Fibroblast of the aortic adventitia (primary cell): Measurements from ENCODE around the gene SDE2. TPM values are rescaled to one million over a fixed set of nuclear protein-coding genes. Genes with fewer than 3 reads are reported as not detected.
"Not testable (repeated sequence)": the region's sequence is repeated elsewhere in the genome, so short reads cannot be mapped to it uniquely, and the experiment has no call there.

Experiments
- DNase-seq: peaks from one replicate; pipeline ENCODE4 v3.0.0-alpha.2; 2010; ENCODE audit warnings: low read depth
- H3K4me3 ChIP-seq: 2 replicates; pipeline ENCODE4 v1.5.1; 2011; ENCODE audit warnings: low read depth, mild to moderate bottlenecking, control low read depth, low read length, moderate library complexity
- total RNA-seq: library from RNA; depleted of rRNA; stranded (reverse); fragments of >200 nt; gene quantifications from 2 replicates; pipeline ENCODE4 v1.2.3, GENCODE V29; 2012; ENCODE audit warnings: low replicate concordance
- TF ChIP-seq, protein P1 (sequence below): IDR thresholded peaks from 2 replicates; pipeline ENCODE4 v1.5.1; 2011; ENCODE audit warnings: mild to moderate bottlenecking, low read length, control low read depth, inconsistent platforms; ENCODE audit not compliant: insufficient read depth

Gene SDE2
- total RNA-seq, 1 donor: 21.6 TPM

DNA sequence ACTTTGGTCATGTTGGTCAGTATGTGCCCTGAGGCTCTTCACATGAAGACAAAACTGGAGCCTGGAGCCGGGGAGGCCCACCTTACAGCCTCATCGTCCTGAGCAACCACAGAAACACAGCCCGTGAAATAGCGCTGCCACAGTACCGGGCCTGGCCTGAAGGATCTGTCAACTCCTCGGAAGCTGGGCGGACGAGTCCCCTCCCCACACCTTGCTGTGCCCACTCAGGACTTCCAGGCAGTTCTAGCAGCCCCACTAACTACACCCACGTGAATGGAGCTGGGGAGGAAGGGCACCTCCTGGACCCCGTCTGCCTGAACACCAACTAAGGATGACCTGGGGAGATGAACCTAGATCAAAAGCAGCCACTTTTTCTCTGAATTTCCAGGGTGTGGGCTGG lies 24.7 kb downstream of the SDE2 start:
- no peak for DNase-seq
- TF ChIP-seq, protein P1, sequence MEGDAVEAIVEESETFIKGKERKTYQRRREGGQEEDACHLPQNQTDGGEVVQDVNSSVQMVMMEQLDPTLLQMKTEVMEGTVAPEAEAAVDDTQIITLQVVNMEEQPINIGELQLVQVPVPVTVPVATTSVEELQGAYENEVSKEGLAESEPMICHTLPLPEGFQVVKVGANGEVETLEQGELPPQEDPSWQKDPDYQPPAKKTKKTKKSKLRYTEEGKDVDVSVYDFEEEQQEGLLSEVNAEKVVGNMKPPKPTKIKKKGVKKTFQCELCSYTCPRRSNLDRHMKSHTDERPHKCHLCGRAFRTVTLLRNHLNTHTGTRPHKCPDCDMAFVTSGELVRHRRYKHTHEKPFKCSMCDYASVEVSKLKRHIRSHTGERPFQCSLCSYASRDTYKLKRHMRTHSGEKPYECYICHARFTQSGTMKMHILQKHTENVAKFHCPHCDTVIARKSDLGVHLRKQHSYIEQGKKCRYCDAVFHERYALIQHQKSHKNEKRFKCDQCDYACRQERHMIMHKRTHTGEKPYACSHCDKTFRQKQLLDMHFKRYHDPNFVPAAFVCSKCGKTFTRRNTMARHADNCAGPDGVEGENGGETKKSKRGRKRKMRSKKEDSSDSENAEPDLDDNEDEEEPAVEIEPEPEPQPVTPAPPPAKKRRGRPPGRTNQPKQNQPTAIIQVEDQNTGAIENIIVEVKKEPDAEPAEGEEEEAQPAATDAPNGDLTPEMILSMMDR: no peak

DNA sequence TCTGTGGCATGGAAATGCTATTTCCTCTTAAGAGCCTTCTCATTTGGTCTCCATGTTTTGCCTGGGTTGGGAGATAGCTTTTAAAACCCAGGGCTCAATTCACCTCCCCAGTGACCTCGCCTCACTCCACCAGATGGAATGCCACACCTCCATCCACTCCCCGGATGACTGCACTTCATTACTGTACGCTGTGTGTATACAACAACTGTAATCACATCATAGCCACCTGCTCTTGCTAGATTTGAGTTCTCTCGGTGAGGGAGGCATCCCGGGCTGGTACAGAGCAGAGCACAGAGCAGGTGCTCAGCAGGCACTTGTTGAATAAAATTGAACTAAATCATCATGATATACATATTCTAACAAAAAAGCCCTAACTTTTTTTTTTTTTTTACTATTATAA lies 26.0 kb downstream of the SDE2 start:
- no peak overlapping the region for H3K4me3 ChIP-seq
- TF ChIP-seq, protein P1: no peak
- no peak for DNase-seq

More for the DNA sequence above, 24.7 kb downstream of the SDE2 start:
- H3K4me3 ChIP-seq: no peak overlapping the region

DNA sequence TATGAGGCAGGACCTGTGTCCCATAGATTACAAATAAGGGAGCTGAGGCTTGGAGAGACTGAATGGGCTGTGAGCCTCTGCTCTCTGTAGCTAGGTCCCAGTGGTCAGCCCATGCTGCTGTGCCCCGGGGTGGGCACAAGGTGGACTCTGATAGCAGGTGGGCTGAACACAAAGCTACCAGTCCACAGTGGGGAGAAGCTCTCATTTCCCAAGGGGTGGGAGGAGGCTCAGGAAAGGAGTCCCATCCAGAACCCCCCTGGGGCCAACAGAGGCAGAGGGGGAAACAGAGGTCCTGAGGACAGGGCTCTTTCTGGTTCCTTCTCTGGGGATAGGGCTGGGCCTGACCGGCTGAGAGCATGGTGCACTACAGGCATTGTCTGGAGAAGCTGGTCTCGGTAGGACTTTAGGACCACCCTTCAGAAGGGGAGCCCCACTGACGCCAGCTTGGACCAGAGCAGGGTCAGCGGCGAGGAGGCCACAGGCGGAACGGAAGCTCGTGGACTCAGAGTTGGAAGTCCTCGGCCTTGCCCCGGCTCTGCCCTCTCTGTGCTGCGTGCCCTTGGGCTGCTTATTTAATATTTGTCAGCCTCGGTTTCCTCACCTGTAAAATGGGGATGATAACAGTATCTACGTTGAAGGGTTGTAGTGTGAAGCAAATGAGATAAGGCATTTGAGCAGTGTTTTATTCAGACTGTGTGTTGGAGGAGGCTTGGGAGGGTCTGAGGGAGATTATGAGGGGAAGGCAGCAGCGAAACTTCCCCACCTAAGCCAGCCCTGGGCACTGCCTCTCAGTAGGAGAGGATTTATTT lies 26.6 kb downstream of the SDE2 start:
- no peak overlapping the region for H3K4me3 ChIP-seq
- TF ChIP-seq, protein P1: no peak
- DNase-seq: no peak

DNA sequence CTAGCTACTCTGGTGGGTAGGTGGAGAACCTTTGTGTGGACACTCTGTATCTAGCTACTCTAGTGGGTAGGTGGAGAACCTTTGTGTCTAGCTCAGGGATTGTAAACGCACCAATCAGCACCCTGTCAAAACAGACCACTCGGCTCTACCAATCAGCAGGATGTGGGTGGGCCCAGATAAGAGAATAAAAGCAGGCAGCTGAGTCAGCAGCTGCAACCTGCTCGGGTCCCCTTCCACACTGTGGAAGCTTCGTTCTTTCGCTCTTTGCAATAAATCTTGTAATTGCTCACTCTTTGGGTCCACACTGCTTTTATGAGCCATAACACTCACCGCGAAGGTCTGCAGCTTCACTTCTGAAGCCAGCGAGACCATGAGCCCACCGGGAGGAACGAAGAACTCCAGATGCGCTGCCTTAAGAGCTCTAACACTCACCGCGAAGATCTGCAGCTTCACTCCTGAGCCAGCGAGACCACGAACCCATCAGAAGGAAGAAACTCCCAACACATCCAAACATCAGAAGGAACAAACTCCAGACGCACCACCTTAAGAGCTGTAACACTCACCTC lies 28.5 kb downstream of the SDE2 start:
- DNase-seq, H3K4me3 ChIP-seq: not testable (repeated sequence)

DNA sequence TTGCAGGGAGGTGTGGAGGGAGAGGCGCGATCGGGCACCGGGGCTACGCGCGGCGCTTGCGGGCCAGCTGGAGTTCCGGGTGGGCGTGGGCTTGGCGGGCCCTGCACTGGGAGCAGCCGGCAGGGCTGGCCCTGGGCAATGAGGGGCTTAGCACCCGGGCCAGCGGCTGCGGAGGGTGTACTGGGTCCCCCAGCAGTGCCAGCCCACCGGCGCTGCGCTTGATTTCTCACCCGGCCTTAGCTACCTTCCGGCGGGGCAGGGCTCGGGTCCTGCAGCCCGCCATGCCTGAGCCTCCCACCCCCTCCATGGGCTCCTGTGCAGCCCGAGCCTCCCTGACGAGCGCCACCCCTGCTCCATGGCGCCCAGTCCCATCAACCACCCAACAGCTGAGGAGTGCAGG lies 29.4 kb downstream of the SDE2 start:
- H3K4me3 ChIP-seq, DNase-seq: not testable (repeated sequence)

DNA sequence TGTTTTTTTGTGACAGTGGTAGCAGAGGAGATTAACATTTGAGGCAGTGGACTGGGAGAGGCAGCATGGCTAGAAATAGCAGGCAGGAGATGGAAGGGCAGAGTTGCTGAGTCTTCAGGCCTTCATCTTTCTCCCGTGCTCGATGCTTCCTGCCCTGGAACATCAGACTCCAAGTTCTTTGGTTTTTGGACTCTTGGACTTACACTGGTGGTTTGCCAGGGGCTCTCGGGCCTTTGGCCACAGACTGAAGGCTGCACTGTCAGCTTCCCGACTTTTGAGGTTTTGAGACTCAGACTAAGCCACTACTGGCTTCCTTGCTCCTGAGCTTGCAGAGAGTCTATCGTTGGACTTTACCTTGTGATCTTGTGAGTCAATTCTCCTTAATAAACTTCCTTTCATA lies 33.9 kb downstream of the SDE2 start:
- DNase-seq: no peak
- TF ChIP-seq, protein P1: no peak
- H3K4me3 ChIP-seq: no peak overlapping the region

DNA sequence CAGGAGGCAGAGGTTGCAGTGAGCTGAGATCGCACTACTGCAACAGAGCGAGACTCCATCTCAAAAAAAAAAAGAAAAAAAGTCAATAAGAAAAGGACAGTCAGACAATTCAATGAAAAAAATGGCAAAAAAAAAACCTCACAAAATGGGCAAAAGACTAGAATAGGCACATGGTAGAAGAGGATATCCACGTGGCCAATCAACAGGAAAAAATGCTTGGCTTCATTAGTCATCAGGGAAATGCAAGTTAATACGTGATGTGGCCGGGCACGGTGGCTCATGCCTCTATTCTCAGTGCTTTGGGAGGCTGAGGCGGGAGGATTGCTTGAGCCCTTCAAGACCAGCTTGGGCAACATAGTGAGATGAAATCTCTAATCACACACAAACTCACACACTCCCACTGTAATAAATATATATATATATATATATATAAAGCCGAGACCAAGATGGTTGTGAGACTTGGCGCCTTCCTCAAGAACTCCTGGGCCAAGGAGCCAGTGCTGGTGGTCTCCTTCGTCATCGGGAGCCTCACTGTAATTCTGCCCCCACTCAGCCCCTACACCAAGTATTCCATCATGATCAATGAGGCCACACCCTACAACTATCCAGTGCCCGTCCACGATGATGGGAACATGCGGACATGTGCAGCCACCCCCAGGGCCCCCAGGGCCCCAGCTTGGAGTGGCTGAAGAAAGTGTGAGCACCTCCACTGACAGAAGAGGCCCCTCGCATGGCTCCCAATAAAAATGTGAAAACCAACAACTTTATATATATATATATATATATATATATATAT lies 35.2 kb downstream of the SDE2 start:
- no peak overlapping the region for H3K4me3 ChIP-seq
- TF ChIP-seq, protein P1: no peak
- DNase-seq: no peak
